Endothelial cell of umbilical vein (primary cell): ENCODE measurements around the gene LMF1. TPM values are rescaled to one million over a fixed set of nuclear protein-coding genes. Genes with fewer than 3 reads are reported as not detected.

Source experiments
- BruUV-seq: library from RNA; stranded (reverse); fragments of 400-500 nt; replicated peaks from 2 replicates; lab custom pipeline; 2021; lab: Mats Ljungman, UMichigan
- CTCF ChIA-PET: fragments of 300-600, 350-600 bp; sonication (Branson Sonifier 250); formaldehyde crosslinking; loops from one replicate; lab custom pipeline; 2021; ENCODE audit warnings: antibody characterized with exemption, inconsistent platforms; lab: Charles Lee
- POLR2A ChIA-PET: fragments of 300-600, 350-600 bp; sonication (Branson Sonifier 250); formaldehyde crosslinking; loops from one replicate; lab custom pipeline; 2021; ENCODE audit warnings: antibody characterized with exemption, inconsistent platforms; lab: Charles Lee
- DNase-seq: peaks from one replicate; pipeline ENCODE4 v3.0.0-alpha.2; 2011; ENCODE audit warnings: low read depth, low spot score
- FAIRE-seq: peaks from 2 replicates; lab custom pipeline; 2011; peaks lifted over from hg19 to GRCh38; lab: Jason Lieb, UNC
- H2AFZ ChIP-seq: 2 replicates; pipeline ENCODE4 v1.6.0; 2012; ENCODE audit warnings: low read depth, low read length, control low read depth, inconsistent platforms
- H3K27ac ChIP-seq: 2 replicates; pipeline ENCODE4 v1.5.1; 2011; ENCODE audit warnings: low read depth, mild to moderate bottlenecking, control low read depth, low read length, moderate library complexity; ENCODE audit not compliant: insufficient read depth
- H3K27me3 ChIP-seq, 2 experiments: 2 replicates each; pipeline versions ENCODE4 v1.6.0 to v1.6.1; 2011; ENCODE audit warnings: low read length in 2 of 2, mixed read lengths in 1 of 2; ENCODE audit not compliant: control insufficient read depth in 2 of 2, insufficient read depth in 2 of 2
- H3K36me3 ChIP-seq, 2 experiments: 2 replicates in 1 of 2; 3 replicates in 1 of 2; pipeline ENCODE4 v1.5.1; 2011; ENCODE audit warnings: low read length in 2 of 2, mild to moderate bottlenecking in 1 of 2, moderate library complexity in 1 of 2; ENCODE audit not compliant: control insufficient read depth in 2 of 2, insufficient read depth in 2 of 2; ENCODE audit errors: extremely low read depth in 1 of 2
- H3K4me1 ChIP-seq: 3 replicates; pipeline ENCODE4 v1.5.1; 2011; ENCODE audit warnings: mild to moderate bottlenecking, low read length; ENCODE audit not compliant: control insufficient read depth, insufficient read depth; ENCODE audit errors: extremely low read depth
- H3K4me2 ChIP-seq: 2 replicates; pipeline ENCODE4 v1.6.1; 2011; ENCODE audit warnings: low read length, control low read depth, mixed read lengths; ENCODE audit not compliant: insufficient read depth
- H3K4me3 ChIP-seq, 3 experiments: fragments of 200-600 bp in 1 of 3; sonication (generic), shearing (Covaris generic) in 1 of 3; replicated peaks in 1 of 3; 2 replicates each; pipeline ENCODE4 v1.5.1; 2011 to 2016; ENCODE audit warnings: control low read depth in 3 of 3, low read length in 3 of 3, mild to moderate bottlenecking in 2 of 3, inconsistent platforms in 1 of 3, low read depth in 1 of 3, moderate library complexity in 1 of 3; ENCODE audit not compliant: insufficient read depth in 1 of 3
- H3K79me2 ChIP-seq: 2 replicates; pipeline ENCODE4 v1.6.0; 2012; ENCODE audit warnings: low read length, inconsistent platforms; ENCODE audit not compliant: control insufficient read depth, insufficient read depth
- H3K9ac ChIP-seq: replicated peaks from 2 replicates; pipeline ENCODE3; 2011; ENCODE audit warnings: low read length, control low read depth; ENCODE audit not compliant: insufficient read depth; ENCODE audit errors: extremely low read depth
- H3K9me1 ChIP-seq: replicated peaks from 3 replicates; pipeline ENCODE4 v1.6.0; 2011; ENCODE audit warnings: mild to moderate bottlenecking, low read length; ENCODE audit not compliant: control insufficient read depth, insufficient read depth; ENCODE audit errors: extremely low read depth
- H3K9me3 ChIP-seq: replicated peaks from 2 replicates; pipeline ENCODE4 v1.5.1; 2012; ENCODE audit warnings: low read length, inconsistent platforms; ENCODE audit not compliant: control insufficient read depth, insufficient read depth
- H4K20me1 ChIP-seq: replicated peaks from 2 replicates; pipeline ENCODE3; 2011; ENCODE audit warnings: mild to moderate bottlenecking, low read length; ENCODE audit not compliant: control insufficient read depth, insufficient read depth; ENCODE audit errors: extremely low read depth
- CTCF ChIP-seq, 2 donors: IDR thresholded peaks; 1 replicate in 1 of 2; 2 replicates in 1 of 2; pipeline ENCODE4 v1.5.1; 2011; ENCODE audit warnings: low read length in 2 of 2, mild to moderate bottlenecking in 2 of 2, moderate library complexity in 2 of 2, control low read depth in 1 of 2, inconsistent platforms in 1 of 2, low read depth in 1 of 2; ENCODE audit not compliant: insufficient read depth in 1 of 2; ENCODE audit errors: extremely low read depth in 1 of 2
- EZH2 ChIP-seq: IDR thresholded peaks from 2 replicates; pipeline ENCODE4 v1.6.1; 2012; ENCODE audit warnings: borderline replicate concordance, low read depth, mild to moderate bottlenecking, moderate library complexity, low read length, inconsistent platforms; ENCODE audit not compliant: severe bottlenecking
- FOS ChIP-seq: IDR thresholded peaks from 2 replicates; pipeline ENCODE4 v1.6.1; 2011; ENCODE audit warnings: mild to moderate bottlenecking, low read length, moderate library complexity, borderline replicate concordance; ENCODE audit not compliant: insufficient read depth
- GATA2 ChIP-seq: IDR thresholded peaks from 2 replicates; pipeline ENCODE4 v1.7.0; 2011; ENCODE audit warnings: low read depth, mild to moderate bottlenecking, moderate library complexity, mixed read lengths, low read length; ENCODE audit not compliant: insufficient read length, insufficient read depth
- JUN ChIP-seq: IDR thresholded peaks from 2 replicates; pipeline ENCODE4 v1.6.1; 2011; ENCODE audit warnings: borderline replicate concordance, low read depth; ENCODE audit not compliant: insufficient read length, insufficient read depth
- MAX ChIP-seq: IDR thresholded peaks from 2 replicates; pipeline ENCODE4 v1.6.1; 2011; ENCODE audit not compliant: insufficient read depth, insufficient read length
- MYC ChIP-seq: IDR thresholded peaks from one replicate; pipeline ENCODE4 v1.6.1; 2011; ENCODE audit warnings: mild to moderate bottlenecking, low read depth, low read length
- POLR2A ChIP-seq: IDR thresholded peaks from 2 replicates; pipeline ENCODE4 v1.6.1; 2012; ENCODE audit warnings: low read depth, mild to moderate bottlenecking, control low read depth, low read length
- POLR2AphosphoS5 ChIP-seq: IDR thresholded peaks from 2 replicates; pipeline ENCODE4 v1.6.1; 2012; ENCODE audit warnings: low read depth, mild to moderate bottlenecking, control low read depth, low read length, moderate library complexity; ENCODE audit not compliant: insufficient read depth
- dilution Hi-C: fragments of 300-500 bp; cut with MboI; formaldehyde crosslinking; loops from one replicate; pipeline ENCODE4 v1.15.0; 2019; ENCODE audit warnings: low sequenced_read_pairs; ENCODE audit not compliant: extremely low pct_ligation_motif_present
- intact Hi-C: fragments of 100-400 bp; cut with micrococcal nuclease; formaldehyde crosslinking; loops from one replicate; pipeline ENCODE4 v1.10.0; 2022
- polyA plus RNA-seq, 4 experiments: library from polyadenylated mRNA; depleted of rRNA in 3 of 4; stranded (reverse) in 3 of 4; unstranded in 1 of 4; fragments of >200 nt; gene quantifications; 2 replicates each; pipeline versions ENCODE4 v1.2.1 to v1.2.3, GENCODE V29; 2011 to 2012; ENCODE audit warnings: missing spikeins in 1 of 4
- total RNA-seq: library from RNA; stranded (reverse); gene quantifications from 2 replicates; pipeline ENCODE4 v1.2.3, GENCODE V29; 2021

LMF1 gene
- total and polyA plus RNA-seq, 2 donors (not counting 3 experiments of a cell fraction or from before 2014, with no cell fraction given), result 17.8 TPM

- BruUV-seq, result no TSS peak
- Histone ChIP-seq H3K36me3 (no peaks in the 10 kb centered on the region), H2AFZ (no peak overlapping the region), H3K27ac (no peak overlapping the region), H3K9me3 (peaks cover 3% of the 10 kb centered on the region), H3K4me1 (no peaks in the 10 kb centered on the region), H3K4me3 (no peak overlapping the region), H3K79me2 (no peaks in the 10 kb centered on the region), H3K27me3 (no peaks in the 10 kb centered on the region), H4K20me1 (peaks cover 2% of the 10 kb centered on the region), H3K9ac (no peak overlapping the region), H3K9me1 (no peaks in the 10 kb centered on the region), H3K4me2 (no peak overlapping the region)
- ChIA-PET CTCF (interaction anchor here (0.6 kb wide), 1 partner anchor 117 kb away, joined by 3 read pairs; no protein-coding TSS in a partner anchor), POLR2A (no interaction called here)
- TF ChIP-seq GATA2 (no peak), EZH2 (no peak), FOS (no peak), POLR2AphosphoS5 (no peak), POLR2A (no peak)
- intact Hi-C loops (no loop called here), dilution Hi-C loops (no loop called here)
- DNase-seq (no peak), FAIRE-seq (no peak)
Measured at GRCh38 chr16:937311-937710, 33.5 kb downstream of the LMF1 start.

GRCh38 chr16:935684-936083, 35.1 kb downstream of the LMF1 start:
- H3K9ac ChIP-seq, result no peak overlapping the region
- dilution Hi-C loops, result no loop called here
- H3K9me3 ChIP-seq, result no peaks in the 10 kb centered on the region
- H4K20me1 ChIP-seq, result peaks cover 2% of the 10 kb centered on the region
- H2AFZ ChIP-seq, result no peak overlapping the region
- ChIA-PET POLR2A (no interaction called here), CTCF (no interaction called here)
- DNase-seq (no peak), FAIRE-seq (no peak)
- H3K9me1 ChIP-seq, result no peaks in the 10 kb centered on the region
- H3K4me3 ChIP-seq, result no peak overlapping the region
- H3K27ac ChIP-seq, result no peak overlapping the region
- no peaks in the 10 kb centered on the region for H3K27me3 ChIP-seq
- H3K4me2 ChIP-seq, result no peak overlapping the region
- no peak for TF ChIP-seq POLR2A
- TF ChIP-seq GATA2, result no peak
- no peak for TF ChIP-seq POLR2AphosphoS5
- TF ChIP-seq JUN, result no peak
- TF ChIP-seq CTCF (IDR thresholded peaks at IDR 0.05; ENCODE audit: extremely low read depth in 1 of 2, insufficient read depth in 1 of 2, low read depth in 1 of 2, low read length in 2 of 2), result no peak
- TF ChIP-seq MAX, result no peak
- no peak for TF ChIP-seq MYC
- no peak for TF ChIP-seq EZH2
- TF ChIP-seq FOS, result no peak
- no peaks in the 10 kb centered on the region for H3K36me3 ChIP-seq
- no TSS peak for BruUV-seq
- intact Hi-C loops, result no loop called here
- H3K79me2 ChIP-seq, result no peaks in the 10 kb centered on the region
- no peaks in the 10 kb centered on the region for H3K4me1 ChIP-seq
